Stimulated activated CD4-positive, alpha-beta T cell treated with anti-CD3 and anti-CD28 coated beads, Interleukin-12 subunit alpha, Interleukin-12 subunit beta, amount 100 ng/mL, for 4 hours (primary cell): ENCODE data around the gene SLC7A6OS.

Experiments used
- DNase-seq: peaks from one replicate; pipeline ENCODE4 v3.0.0-alpha.2; 2020

SLC7A6OS gene

GRCh38 chr16:68343137-68343536 lies 32.4 kb upstream of the SLC7A6OS start:
- DNase-seq = no peak

DNA sequence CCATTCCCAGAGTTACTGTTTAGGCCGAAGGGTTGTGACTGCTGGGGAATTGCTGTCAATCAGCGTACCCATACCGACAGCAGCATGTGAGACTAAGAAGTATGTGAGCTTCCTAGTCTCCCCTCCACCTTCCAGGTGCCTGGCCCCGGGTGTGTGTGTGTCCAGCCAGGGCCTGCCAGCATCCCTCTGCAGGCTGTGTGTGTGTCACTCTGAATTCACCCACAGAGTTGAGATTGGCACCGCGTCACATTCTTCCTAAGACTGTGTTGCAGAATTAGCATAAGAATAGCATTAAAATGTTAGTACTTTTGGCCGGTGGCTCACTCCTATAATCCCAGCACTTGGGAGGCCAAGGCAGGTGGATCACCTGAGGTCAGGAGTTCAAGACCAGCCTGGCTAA lies 31.9 kb upstream of the SLC7A6OS start:
- no peak for DNase-seq

- DNase-seq = no peak
Observed at GRCh38 chr16:68339214-68339613, 28.5 kb upstream of the SLC7A6OS start.

DNA sequence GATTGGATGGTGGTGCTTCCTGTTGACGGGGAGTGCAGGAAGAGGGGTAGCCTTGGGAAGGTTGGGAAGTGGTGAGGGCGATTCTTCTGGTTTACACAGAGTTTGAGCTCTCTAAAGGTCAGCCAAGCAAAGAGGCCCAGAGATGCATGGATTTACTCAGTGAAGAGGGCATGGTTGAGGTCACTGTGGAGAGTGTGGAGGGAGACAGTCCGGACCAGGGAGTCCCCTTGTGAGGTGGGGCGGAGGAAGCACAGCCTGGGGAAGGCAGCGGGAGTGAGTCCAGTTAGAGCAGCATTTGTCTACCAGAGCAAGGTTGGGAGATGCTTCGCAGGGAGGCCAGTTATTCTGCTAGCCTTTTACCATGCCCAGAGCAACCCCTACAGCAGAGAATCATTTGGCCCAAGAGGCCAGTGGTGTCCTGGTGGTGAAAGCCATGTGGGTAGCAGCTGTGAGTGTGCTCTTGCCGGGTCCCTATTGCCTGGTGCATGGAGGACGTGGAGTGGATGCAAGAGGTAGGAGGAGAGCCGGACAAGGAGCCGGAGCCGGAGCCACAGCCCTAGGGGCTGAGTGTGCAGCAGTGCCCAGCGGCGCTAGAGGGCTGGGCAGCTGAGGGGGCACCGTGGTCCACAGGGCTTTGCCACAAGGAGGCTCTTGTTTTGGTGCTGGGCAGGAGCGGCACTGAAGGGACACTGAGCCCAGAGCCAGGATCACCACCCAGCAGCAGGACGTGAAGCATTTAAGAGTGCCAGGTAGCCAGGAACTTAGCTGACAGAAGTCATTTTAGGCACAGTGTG lies 27.8 kb upstream of the SLC7A6OS start:
- DNase-seq = no peak

- no peak for DNase-seq
Observed at GRCh38 chr16:68335175-68335574, 24.4 kb upstream of the SLC7A6OS start.

GRCh38 chr16:68332411-68333121 lies 21.8 kb upstream of the SLC7A6OS start:
- no peak for DNase-seq

DNA sequence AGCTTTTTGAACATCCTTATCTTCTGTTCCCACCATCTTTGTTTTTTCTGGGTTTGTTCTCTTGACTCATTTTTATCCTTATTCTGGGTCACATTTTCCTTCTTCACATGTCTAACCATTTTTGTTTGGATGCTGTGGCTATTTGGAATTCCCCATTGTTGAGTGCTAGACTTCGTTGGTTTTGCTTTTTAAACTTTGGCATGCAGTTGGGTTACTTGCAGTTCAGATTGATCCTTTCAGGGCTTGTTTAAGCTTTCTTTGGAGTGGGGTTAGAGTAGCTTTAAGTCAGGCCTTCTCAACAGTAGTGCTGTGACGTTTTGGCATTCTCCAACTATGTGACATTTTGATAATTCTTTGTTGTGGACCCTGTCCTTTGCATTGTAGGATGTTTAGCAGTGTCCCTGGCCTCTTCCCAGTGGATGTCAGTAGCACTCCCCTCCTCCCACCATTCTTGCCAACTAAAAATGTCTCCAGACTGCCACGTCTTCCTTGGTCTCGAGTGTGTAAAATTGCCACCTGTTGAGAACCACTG lies 21.2 kb upstream of the SLC7A6OS start:
- DNase-seq = no peak

DNA sequence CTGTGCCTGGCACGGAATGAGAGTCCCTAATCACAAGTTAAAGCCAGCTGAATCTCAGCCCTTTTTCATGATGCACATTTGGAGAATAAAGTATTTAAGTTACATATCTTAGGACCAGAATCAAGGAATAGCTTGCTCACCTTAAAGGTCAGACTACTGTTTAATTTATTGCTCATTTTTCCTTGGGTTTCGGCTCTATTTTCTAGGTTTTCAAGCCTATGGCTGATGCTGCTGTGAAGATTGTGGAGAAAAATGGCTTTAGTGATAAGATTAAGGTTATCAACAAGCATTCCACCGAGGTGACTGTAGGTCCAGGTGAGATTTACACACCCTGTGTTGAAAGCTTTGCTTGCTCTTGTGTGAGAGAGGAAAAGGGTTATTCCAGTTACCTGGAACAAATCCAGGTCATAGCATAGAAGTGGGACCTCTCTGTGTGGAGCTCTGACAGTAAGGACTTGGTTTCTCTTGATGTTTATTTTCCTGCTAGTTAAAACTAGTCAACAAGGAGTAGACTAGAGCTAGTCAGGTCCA lies 18.2 kb upstream of the SLC7A6OS start:
- DNase-seq = no peak

DNA sequence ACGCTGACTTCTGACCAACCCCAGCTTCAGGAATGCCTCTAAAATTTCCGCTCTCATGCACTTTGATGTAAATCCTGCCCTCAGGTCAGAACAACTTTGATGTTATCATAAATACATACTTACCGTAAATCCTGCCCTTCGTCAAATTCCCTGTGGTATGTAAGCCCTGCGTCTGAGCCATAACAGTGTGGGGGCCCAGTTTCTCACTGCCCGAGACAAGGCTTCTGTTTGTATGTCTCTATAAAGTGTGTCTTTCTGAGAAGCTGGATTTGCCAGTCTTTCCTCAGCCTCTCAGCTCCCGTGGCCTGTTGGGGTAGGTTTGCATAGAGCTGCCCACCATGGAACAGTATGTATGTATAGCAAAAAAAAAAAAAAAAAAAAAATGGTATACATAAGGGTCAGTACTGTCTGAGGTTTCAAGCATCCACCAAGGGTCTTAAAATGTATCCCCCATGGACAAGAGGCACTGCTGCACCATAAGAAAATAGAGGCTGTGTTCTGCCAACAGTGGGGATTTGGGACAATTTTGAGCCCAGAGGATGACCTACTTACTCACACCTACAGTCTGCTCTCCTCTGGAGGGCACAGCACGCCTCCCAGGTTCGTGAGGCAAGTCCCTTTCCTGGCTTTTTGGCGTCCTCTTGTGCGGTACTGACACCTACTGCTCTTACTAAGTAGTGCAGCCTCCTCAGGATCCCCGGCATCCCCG lies 17.6 kb upstream of the SLC7A6OS start:
- DNase-seq = peak; percentile 67

- no peak for DNase-seq
Observed at GRCh38 chr16:68324780-68325357, 14.1 kb upstream of the SLC7A6OS start.

DNA sequence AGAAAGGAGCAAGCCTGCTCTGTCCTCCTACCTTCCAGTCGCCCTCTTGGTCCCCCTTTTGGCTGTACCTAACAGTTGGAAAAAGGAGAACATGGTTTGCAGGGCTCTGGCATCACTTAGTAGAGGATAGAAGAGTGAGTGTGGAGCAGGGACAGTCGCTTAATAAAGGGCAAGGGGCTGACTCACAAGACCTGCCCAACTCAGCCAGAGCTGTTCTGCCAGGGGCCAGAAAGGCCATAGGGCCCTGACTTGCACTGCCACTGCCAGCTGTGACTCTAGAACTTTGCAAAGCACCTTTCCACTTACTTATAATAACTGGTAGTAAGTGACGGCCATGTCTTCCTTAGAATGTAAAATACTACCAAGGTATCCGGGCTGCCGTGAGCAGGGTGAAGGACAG lies 13.6 kb upstream of the SLC7A6OS start:
- no peak for DNase-seq

GRCh38 chr16:68319185-68319908 lies 8.6 kb upstream of the SLC7A6OS start:
- peak; percentile 13 for DNase-seq

GRCh38 chr16:68313116-68313515 lies 2.4 kb upstream of the SLC7A6OS start:
- DNase-seq = no peak

DNA sequence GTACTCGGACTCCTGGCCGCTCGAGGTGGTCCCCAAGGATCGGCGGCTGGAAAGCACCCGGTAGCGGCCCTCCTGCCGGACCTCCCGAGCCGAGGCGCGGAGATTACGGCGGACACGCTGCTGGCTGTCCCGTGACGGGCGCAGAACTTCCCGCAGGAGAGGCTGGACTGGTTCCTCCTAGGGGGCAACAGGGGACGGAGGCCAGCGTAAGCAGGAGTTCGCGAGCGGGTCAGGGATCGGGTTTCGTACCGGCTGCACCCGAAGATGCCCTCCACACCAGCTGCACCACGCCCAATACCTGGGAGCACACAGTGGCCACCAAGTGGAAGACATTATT lies 341 bp downstream of the SLC7A6OS start:
- no peak for DNase-seq

GRCh38 chr16:68309799-68310198 lies 947 bp downstream of the SLC7A6OS start:
- DNase-seq = no peak

DNA sequence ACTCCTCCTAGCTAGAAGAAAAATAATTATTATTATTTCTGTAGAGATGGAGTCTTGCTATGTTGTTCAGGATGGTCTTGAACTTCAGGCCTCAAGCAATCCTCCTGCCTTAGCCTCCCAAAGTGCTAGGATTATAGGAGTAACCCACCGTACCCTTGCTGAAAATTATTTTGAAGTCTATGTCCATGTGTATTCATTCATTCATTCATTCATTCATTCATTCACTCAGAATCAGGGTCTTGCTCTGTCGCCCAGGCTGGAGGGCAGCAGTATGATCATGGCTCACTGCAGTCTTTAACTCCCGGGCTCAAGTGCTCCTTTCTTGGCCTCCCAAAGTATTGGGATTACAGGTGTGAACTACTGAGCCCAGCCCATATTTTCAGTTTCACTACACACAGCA lies 4.1 kb downstream of the SLC7A6OS start:
- no peak for DNase-seq

GRCh38 chr16:68300734-68301459 lies 9.8 kb downstream of the SLC7A6OS start:
- no peak for DNase-seq

DNA sequence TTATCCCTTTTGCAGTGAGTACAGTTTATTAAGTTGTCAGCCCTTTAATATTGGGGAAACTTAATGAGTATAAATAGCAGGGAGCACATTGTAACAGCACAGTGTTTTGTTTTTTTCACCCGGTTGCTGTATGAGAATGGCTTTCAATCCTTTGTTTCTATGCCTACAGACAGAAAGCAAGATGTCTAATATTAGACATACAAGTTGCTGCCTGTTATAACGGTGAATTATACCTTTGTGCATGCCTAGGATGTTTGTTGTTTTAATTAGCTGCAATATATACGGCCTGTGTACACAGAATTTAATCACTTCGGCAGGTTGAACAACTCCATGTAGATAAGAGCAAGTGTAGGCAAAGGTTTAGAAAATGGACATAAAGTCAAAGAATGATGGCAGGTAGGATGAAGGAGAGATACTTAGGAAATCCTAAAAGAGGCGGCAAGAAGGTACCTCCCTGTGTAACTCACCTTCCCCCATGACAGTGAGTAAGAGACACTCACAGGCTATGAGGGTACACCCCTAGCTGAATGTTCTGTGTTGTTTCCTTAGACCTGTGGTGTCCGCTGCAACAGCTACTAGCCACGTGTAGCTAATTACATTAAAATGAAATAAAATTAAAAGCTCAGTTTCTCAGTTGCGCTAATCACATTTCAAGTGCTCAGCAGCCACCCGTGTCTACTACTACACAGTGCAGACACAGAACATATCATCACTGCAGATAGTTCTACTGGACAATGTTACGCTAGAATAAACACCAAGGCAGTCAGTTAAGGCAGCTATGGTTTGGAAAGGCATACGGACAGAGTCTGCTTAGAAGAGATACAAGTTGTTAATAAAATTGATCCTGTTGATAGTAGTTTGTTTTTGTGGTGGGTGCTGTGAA lies 10.9 kb downstream of the SLC7A6OS start:
- no peak for DNase-seq

DNA sequence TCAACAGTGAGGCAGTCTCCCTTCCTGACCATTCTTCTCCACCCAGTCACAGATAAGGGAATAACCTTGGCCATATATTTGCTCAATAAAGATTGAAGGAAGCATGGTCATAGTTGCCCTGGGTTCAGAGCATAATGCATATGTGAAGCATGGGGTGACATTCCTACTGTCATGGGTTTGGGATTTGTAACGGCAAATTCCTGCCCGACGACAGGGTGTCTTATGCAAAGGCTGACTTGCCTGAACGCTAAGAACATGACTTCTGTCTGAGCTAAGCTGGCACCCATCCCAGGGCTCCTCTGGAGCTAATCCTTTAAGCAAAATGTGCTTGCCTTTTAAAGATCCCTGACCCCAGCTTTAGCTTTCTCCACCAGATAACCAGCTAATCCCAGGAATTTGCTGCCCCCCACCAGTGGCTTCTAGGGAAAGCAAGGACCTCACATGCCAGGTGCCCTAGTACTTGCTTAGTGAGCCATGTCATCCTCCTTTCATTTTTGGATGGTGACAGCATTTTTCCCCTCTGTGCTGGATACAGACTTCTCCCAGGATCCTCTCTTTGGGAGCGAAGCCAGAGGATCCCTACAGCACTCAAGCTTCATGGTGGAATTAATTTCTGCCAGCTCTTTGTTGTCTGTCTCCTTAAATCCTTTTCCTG lies 11.7 kb downstream of the SLC7A6OS start:
- no peak for DNase-seq

DNA sequence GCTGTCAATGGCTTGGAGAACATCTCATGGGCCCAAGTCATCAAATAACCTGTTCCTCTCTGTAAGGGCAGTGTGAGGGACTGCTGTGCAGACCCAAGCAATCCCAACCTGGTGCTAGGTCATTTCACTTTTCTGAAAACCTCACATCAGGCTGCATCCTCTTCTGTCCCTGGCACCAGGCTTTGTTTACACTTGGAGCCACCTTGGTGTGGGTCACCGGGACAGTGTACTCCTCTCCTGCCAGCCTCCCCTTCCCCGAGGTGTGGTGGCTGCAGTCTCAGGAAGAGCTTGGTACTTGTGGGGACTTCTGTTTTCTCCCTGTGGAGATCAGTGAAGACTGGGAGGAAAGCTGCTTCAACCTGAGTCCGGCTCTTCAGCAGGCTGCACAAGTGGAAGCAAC lies 12.4 kb downstream of the SLC7A6OS start:
- DNase-seq = no peak
